HG03378 (cell line): Measurements from ENCODE around the gene CRKL.

ENCODE experiments used
- ATAC-seq: cut with Tn5 transposase; IDR thresholded peaks from one replicate; pipeline ENCODE4 v1.9.1; 2021; ENCODE audit warnings: mild to moderate bottlenecking, moderate library complexity; ENCODE audit not compliant: unreplicated experiment

Gene CRKL

DNA sequence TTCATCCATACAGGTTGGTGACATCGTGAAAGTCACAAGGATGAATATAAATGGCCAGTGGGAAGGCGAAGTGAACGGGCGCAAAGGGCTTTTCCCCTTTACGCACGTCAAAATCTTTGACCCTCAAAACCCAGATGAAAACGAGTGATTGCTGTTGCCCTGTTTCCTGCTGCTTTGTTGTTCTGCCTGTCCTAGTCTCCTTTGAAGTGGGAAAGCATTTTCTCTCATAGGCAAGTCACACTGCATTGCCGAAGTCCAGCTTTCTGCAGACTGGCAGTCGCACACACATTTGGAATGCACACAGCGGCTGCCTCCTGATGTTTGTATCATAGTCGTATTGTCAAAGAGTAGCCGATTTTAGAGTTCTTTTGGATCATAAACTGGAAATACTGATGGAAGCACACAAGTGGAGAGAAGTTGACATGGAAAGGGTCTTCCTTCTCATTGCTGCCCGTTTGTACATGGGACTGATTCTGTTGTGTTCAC, 32.5 kb downstream of the CRKL start:
- no peak for ATAC-seq

DNA sequence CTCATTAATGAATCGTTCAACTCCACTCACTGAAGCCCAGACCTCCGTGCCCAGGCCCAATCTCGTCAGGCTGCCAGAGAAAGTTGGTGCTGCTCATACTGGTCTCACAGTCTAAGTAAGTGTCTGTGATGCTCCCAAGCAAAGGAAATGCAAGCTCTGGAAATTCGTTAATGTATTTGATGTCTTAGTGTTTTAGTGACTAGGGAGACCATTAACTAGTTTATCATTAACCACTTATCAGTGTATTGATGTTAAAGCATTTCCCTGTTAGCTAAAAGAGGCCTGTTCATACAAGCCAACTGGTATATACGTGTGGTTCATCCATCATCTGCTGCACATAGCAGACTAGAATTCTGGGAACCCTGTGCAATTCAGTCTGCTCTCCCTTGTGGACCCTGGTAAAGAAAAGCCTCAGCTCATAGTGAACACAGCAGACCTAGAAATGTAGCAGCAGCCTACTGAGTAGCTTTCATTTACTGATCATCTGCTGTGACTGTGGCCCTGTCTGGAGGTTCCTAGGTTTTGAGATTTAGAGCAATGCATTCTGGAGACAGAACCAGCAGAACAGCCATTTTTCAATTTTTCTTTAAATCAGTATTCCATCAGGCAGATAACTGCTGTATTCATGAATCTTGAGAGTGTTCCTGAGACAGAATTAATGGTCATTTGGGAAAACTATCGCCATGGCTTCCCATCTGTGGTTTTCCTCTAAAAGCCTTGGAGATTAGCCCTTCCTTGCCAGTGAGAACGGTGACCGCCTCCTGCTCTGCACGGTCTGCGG, 34.1 kb downstream of the CRKL start:
- no peak for ATAC-seq

DNA sequence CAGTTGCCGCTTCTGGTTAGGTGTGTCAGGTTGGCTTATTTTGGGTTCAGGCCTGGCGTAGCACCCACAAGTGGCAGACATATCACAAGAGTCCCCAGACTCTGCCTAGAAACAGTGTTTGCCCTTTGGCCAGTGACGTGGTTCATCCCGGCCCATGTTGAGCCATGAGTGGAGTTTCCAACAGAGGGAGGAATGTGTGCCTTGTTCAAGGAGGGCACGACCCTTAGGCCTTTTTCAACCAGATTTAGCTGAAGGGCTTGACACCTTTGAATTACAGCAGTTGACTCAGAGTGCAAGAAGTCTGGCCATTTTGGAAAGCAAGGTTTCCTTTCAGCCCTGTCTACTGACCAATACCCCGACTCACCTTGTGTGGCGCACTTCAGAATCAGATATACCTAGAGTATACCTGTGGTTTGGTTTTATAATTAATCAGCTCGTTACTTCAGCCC, 34.7 kb downstream of the CRKL start:
- no peak for ATAC-seq

DNA sequence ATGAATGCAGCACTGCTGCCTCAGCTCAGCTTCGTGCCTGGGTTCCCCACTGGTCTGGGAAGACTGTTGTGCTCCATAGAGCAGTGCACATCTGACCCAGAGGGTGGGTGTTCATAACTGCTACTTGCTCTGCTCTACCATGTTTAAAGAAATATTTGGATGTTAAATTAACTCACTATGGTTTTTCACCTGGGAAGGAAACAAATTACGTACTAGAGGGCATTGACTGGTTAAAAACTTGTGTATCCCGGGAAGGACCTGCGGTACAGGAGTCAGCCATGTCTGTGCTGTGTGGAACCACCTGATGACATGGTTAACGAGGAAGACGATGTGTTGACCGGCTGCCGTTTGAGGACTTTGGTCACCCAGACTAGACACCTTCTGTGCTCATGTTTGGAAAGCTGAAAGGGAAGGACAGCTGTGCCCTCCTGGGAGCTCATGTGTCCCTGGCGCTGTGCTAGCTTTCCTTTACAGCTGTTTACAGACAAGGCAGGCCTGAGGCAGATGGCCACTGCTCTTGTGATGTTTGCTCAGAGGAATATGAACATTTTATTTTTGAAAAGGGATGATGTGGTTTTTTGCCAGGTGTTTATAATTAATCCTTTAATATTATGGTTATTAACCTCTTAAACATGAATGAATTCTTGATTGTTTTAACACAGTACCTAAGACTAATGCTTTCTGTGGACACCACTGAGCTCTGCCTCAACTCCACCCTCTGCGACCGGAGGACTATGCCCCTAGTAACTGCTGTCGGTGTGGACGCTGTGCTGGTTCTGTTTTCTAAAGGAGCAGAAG, 35.5 kb downstream of the CRKL start:
- ATAC-seq = no peak

DNA sequence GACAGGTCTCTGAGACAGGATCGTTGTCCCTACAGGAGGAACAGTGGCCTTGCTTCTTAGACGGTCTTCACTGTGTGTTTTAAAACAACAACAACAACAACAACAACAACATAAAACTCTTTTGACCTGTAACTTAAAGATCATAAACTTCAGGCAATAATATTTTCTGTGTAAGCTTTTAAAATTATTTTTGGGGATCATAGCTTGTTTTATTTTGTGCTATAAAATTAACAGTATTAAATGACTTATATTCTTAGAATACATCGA, 36.1 kb downstream of the CRKL start:
- no peak for ATAC-seq

DNA sequence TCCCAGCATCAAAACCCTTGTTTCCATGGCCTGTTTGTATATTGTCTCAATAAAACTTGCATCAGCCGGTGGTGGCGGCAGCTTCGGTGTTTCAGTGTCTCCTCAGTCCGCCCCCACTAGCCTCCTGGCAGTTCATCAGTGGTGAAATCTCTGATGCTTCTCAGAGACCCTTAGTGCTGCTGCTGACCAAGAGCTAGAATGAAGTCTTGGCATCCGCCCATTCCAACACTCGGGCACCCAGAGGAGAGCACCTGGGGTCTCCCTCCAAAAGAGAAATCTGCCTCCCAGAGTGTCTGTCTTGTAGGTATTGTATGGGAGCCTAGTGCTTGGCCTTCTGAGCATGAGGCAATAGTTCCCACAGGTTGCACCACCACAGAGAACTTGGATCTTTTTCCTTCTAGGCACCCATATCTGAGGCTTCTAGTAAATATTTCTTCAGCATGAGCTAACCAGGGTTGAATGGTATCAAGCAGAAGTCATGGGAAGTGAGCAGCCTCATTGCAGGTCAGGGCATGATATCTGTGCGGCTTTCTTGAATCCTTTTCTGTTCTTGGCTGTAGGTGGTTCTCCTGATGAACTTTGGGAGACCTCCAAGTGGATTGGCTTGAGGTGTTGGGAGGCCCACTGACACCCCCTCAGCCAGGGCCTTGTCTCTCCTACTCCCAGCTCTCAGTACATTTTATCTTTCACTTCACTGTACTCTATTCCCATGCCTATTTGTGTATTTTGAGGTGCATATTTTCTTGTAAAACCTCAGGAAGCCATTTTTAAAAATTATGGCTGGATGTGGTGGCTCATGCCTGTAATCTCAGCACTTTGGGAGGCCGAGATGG, 36.7 kb downstream of the CRKL start:
- ATAC-seq = no peak

DNA sequence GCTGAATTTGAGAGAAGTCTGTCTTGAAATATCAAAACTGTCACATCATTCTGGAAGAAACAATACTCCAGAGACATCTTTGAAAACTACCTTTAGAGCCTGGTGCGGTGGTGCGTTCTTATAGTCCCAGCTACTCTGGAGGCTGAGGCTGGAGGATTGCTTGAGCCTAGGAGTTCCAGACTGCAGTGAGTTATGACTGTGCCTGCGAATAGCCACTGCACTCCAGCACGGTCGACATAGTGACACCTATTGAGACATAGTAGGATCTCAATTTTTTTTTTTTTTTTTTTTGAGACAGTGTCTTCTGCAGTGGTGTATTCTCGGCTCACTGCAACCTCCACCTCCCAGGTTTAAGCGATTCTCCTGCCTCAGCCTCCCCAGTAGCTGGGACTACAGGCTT, 38.3 kb downstream of the CRKL start:
- ATAC-seq = no peak

DNA sequence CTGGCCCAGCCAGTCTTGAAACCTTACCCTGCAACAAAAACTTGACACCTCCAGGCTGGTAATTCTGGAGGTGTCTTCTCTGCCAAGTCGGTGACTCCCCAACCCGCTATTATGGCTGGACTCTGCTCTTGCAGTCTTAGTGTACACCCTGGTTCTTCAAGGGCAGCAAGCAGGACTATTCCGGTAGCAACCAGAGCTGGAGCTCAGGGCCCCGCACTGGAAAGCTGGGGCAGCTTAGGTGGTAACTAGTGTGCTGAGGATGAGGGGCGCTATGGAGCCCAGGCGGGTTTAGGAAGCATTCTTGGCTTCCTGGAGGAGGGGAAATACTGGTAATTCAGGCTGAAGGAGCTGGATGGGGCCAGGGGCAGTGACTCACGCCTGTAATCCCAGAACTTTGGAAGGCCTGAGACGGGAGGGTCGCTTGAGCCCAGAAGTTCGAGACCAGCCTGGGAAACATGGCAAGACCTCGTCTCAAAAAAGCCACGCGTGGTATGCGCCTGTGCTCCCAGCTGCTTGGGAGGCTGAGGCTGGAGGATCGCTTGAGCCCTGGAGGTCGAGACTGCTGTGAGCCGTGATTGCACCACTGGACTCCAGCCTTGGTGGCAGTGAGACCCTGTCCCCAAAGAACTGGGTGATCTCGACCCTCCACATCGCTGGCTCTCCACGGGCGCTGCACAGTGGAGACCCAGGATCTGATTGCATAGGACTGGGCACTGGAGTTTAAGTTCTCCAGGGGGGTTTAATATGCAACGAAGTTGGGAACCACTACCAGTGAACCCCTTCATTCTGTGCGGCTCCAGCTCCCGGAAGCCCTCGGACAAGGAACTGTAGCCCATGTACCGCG, 39.3 kb downstream of the CRKL start:
- no peak for ATAC-seq

DNA sequence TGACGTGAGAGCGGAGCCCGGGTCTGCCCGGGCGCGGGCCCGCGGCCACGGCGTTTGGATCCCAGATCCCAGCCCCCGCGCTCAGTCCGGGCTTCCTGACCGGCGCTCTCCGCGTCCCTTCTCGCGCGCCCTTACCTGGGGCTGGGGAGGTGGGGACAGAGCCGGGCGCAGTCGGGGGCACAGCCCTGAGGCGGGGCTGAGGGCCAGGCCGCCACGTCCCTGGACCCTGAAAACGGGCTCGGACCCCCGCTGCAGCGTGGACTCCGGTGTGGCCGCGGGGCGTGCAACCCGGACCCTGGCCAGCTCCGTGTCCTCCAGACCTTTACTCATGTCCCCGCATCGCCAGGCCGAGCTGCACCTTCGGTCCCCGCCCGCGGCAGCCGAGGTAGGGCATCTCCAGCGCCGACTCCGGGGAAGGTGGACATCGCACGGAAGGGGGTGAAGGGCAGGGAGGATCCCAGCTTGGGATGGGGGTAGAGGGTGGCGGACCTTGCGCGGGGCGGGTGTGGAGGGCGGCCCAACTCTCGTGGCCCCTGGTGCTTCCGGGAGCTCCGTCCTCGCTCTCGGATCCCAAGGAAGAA, 40.0 kb downstream of the CRKL start:
- no peak for ATAC-seq

DNA sequence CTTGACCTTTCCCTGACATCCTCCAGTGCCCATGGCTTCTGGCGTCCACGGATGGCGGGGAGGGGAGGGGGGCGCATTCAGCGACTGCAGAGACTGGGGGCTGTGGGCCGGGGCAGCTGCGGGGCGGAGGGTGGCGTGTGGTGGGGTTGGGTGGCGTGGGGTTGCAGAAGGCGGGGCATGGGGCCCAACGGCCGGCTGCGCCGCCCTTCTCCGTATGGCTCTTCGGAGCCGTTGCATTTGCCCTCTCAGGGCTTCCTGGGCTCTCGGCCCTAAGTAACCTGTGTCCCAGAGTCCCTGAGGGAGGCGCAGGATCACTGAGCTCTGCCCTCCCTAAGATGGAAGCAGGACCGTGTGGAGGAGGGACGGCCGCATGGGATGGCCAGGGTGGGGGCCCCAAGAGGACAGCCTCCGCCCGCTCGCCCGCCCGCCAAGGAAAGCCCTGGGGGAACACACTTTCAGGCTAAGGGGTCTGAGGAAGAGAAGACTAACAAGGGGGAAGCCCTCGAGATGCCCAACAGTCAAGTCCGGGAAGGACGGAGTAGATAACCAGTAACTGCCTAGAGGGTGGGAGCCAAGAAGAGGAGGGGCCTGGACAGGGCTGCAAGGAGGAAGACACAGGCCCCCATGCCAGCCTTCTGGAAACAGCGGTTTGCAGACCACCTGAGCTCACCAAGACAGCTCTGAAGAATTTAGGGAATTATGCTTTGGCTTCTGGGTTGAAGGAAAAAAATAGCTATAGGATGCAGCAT, 40.6 kb downstream of the CRKL start:
- no peak for ATAC-seq

DNA sequence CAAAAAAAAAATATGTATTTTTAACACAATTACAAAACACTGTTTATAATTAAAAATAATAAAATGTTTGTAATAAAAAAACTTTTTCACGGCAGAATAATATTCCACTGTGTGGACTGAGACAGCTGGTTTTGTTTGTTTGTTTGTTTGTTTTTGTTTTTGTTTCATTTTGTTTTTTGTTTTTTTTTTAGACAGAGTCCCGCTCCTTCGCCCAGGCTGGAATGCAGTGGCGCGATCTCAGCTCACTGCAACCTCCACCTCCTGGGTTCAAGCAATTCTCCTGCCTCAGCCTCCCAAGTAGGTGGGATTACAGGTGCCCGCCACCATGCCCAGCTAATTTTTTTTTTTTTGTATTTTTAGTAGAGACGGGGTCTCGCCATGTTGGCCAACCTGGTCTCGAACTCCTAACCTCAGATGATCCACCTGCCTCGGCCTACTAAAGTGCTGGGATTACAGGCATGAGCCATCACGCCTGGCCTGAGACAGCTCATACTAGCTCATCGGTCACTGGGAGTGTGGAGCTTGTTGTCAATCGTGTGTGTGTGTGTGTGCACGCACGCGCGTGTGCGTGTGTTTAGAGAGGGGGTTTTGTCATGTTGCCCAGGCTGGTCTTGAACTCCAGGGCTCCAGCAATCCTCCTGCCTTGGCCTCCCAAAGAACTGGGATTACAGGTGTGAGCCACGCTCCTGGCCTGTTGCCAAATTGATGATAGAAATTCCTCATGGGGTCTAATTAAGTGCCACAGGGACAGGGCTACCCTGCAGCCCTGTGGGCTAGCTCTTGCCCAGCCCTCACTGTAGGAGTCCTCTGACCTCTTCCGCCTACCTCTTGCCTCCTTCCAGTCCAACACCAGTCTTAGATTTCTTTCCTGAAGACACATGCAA, 42.6 kb downstream of the CRKL start:
- no peak for ATAC-seq

DNA sequence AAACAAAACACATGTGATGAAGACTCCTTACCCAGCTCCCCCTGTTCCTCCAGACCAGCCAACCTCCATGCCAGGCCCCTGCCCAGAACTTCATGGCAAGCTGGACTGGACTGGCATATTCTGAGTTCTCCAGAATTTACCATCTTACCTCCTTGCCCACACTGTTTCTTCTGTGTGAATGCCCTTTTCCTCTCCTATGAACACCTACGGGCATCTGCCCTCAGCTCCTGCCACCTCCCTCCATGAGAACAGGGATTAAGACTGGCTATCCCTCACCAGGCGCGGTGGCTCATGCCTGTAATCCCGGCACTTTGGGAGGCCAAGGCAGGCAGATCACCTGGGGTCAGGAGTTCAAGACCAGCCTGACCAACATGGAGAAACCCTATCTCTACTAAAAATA, 43.4 kb downstream of the CRKL start:
- no peak for ATAC-seq

DNA sequence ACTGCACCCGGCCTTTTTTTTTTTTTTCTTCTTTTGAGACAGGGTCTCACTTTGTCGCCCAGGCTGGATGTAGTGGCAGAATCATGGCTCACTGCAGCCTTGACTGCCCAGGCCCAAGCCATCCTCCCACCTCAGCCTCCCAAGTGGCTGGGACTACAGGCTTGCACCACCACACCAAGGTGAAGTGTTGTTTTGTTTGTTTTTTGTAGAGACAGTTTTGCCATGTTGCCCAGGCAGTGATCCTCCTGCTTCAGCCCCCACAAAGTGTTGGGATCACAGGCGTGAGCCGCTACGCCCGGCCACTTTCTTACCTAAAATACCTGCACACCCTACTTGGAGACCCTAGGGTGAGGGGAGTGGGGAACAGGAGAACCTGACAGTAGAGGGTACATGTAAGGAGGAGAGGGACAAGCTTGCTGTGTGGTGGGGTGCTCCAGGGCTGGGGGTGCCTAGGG, 45.3 kb downstream of the CRKL start:
- ATAC-seq = no peak

DNA sequence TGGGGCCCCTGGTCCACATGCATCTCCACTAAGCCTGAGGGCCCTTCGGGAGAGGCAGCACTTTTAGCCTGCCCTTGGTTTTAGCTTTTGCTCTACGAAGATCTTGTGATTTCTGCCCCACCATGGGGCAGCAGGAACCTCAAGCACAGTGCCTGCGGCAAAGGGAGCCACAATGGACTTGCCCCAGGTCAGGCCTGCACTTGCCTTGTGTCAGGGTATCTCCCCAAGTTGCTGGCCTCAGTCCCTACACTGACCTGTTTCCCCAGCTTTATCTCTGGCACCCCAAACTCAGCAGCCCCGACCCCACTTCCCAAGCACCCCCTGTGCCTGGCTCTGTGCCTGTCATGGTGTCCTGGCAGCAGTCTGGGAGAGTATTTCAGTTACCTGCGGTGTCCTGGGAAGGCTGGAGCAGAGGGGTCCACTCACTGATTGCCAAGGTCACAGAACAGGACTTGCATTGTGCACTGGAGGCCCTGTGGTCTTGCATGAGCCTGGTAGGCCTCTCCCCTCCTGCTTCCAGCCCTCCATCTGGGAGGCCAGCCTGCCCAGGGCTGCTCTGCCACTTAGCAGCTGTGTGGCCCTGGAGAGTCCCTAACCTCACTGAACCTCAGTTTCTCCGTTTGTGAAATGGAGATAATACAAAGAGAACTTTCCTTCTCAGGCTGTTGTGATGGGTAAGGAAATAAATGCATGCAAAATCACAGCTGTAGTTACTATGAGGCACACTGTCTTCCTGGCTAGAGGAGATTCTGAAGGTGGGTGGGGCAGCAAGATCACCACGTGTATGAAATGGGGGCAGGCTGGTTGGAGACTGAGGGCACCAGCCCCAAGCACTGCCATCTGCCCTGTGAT, 46.2 kb downstream of the CRKL start:
- ATAC-seq = no peak

DNA sequence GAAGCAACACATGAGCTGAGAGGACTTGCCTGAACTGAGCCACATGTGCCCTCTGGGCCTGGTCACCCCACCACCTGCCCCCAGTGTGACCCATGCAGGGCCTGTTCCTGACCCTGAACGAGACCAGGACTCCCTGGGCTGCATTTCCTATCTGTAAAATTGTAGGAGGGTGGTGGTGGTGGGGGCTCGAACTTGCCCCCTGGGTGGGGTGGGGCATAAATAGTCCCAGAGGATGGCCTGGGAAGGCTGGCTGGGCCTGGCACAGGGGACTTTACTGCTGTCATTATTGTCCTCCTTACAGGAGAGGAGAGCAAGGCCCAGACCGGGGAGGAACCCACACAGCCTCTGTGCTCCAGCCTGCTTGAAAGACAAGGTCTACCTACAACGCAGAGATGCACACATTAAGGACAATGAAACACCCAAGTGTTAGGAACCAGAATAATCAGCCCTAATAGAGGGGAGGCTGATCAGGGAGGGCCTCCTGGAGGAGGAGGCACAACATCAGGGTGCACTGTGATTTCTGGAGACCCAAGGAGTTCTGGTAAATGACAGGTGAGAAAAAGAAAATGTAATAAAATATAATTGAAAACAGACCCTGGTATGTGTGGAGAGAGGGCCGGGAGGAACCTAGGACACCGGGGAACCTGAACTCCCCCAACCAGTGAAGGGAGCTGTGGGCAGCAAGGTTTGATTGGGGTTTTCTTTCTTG, 47.0 kb downstream of the CRKL start:
- ATAC-seq = no peak

DNA sequence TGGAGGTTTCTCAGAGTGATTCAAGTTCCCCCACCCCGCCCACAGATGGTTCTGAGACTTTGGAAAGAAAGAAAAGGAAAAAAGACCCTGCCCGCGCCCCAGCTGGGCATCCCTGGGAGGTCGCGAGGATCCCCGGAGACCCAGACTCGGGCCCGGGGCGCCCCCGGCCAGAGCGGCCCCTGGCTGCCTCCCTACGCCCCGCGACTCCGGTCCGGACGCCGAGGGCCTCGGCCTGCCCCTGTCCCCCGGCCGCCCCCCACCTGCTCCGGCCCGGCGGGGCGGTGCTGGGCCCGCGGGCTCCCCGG, 47.5 kb downstream of the CRKL start:
- ATAC-seq = no peak
